ENCODE data around the gene S100A8.

Gene S100A8

GRCh38 chr1:153400244-153400643, 9.4 kb upstream of the S100A8 start:
- H3K4me3 ChIP-seq (replicated peaks; ENCODE audit: low read depth, low read length), result no peak overlapping the region
- H3K27me3 ChIP-seq (replicated peaks; ENCODE audit: control insufficient read depth, insufficient read depth, low read length), result peaks cover 4% of the 10 kb centered on the region
- H3K36me3 ChIP-seq (ENCODE audit: control insufficient read depth, insufficient read depth, low read length), result no peaks in the 10 kb centered on the region
- DNase-seq (ENCODE audit: extremely low read depth, insufficient read length), result no peak
- peak; percentile 11 for TF ChIP-seq CTCF (IDR thresholded peaks at IDR 0.05; ENCODE audit: insufficient read depth, low read length, poor library complexity, severe bottlenecking)

- H3K27me3 ChIP-seq (replicated peaks; ENCODE audit: control insufficient read depth, insufficient read depth, low read length), result peaks cover 4% of the 10 kb centered on the region
Measured at GRCh38 chr1:153399401-153400055, 8.7 kb upstream of the S100A8 start.

GRCh38 chr1:153397924-153398651, 7.2 kb upstream of the S100A8 start:
- H3K27me3 ChIP-seq (replicated peaks; ENCODE audit: control insufficient read depth, insufficient read depth, low read length), result peaks cover 4% of the 10 kb centered on the region
- DNase-seq (ENCODE audit: extremely low read depth, insufficient read length), result no peak

More at GRCh38 chr1:153399401-153400055, 8.7 kb upstream of the S100A8 start:
- TF ChIP-seq CTCF (IDR thresholded peaks at IDR 0.05; ENCODE audit: insufficient read depth, low read length, poor library complexity, severe bottlenecking), result no peak
- DNase-seq (ENCODE audit: extremely low read depth, insufficient read length), result no peak
- no peaks in the 10 kb centered on the region for H3K36me3 ChIP-seq (ENCODE audit: control insufficient read depth, insufficient read depth, low read length)
- H3K4me3 ChIP-seq (replicated peaks; ENCODE audit: low read depth, low read length), result no peak overlapping the region

GRCh38 chr1:153397051-153397923, 6.4 kb upstream of the S100A8 start:
- no peak for TF ChIP-seq CTCF (IDR thresholded peaks at IDR 0.05; ENCODE audit: insufficient read depth, low read length, poor library complexity, severe bottlenecking)
- DNase-seq (ENCODE audit: extremely low read depth, insufficient read length), result no peak
- Histone ChIP-seq H3K4me3 (replicated peaks; ENCODE audit: low read depth, low read length) (no peak overlapping the region), H3K27me3 (replicated peaks; ENCODE audit: control insufficient read depth, insufficient read depth, low read length) (peaks cover 4% of the 10 kb centered on the region), H3K36me3 (ENCODE audit: control insufficient read depth, insufficient read depth, low read length) (no peaks in the 10 kb centered on the region)

More at GRCh38 chr1:153397924-153398651, 7.2 kb upstream of the S100A8 start:
- H3K36me3 ChIP-seq (ENCODE audit: control insufficient read depth, insufficient read depth, low read length), result no peaks in the 10 kb centered on the region
- TF ChIP-seq CTCF (IDR thresholded peaks at IDR 0.05; ENCODE audit: insufficient read depth, low read length, poor library complexity, severe bottlenecking), result no peak
- H3K4me3 ChIP-seq (replicated peaks; ENCODE audit: low read depth, low read length), result no peak overlapping the region

GRCh38 chr1:153396461-153396860, 5.6 kb upstream of the S100A8 start:
- TF ChIP-seq CTCF (IDR thresholded peaks at IDR 0.05; ENCODE audit: insufficient read depth, low read length, poor library complexity, severe bottlenecking), result no peak
- no peak for DNase-seq (ENCODE audit: extremely low read depth, insufficient read length)
- no peaks in the 10 kb centered on the region for H3K36me3 ChIP-seq (ENCODE audit: control insufficient read depth, insufficient read depth, low read length)
- H3K4me3 ChIP-seq (replicated peaks; ENCODE audit: low read depth, low read length), result no peak overlapping the region
- peaks cover 4% of the 10 kb centered on the region for H3K27me3 ChIP-seq (replicated peaks; ENCODE audit: control insufficient read depth, insufficient read depth, low read length)

Data from GM06990 (cell line).